ENCODE data around the gene ARR3.
"Not testable (repeated sequence)": the region's sequence is repeated elsewhere in the genome, so short reads cannot be mapped to it uniquely, and the experiment has no call there.

The ARR3 gene

GRCh38 chrX:70268034-70268433 lies at the start of gene ARR3:
Gene ARR3, plus strand, starts transcription at chrX:70268334. Its CDS starts 1,052 bp downstream, at chrX:70269386.
- DNase-seq (ENCODE audit: low spot score) = no peak

GRCh38 chrX:70219938-70220764 lies 48.0 kb upstream of the ARR3 start:
- no peak for DNase-seq (ENCODE audit: low spot score)

- no peak for DNase-seq (ENCODE audit: low spot score)
These were observed 42.1 kb upstream of the ARR3 start for GRCh38 chrX:70226048-70226447.

- DNase-seq (ENCODE audit: low spot score) = no peak
These were observed 41.4 kb upstream of the ARR3 start for GRCh38 chrX:70226687-70227086.

DNA sequence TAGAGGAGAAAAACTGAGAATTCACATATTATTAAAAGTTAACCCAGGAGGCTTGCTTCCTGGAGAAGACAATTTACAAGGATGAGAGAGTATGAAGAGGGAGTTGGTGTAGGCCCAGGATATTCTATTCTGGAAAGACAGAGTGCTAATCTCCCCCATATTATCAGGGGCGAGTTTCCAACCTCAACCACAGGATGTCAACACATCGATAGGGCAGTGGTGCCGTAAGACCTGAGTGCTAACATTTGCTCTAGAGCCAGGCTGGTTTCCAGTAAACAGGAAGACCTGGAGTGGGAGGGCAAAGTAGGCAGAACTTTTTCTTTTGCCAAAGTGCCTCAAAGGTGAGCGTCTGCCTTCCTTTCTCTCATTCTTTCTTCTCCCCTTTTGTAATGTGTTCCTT lies 36.5 kb upstream of the ARR3 start:
- no peak for DNase-seq (ENCODE audit: low spot score)

DNA sequence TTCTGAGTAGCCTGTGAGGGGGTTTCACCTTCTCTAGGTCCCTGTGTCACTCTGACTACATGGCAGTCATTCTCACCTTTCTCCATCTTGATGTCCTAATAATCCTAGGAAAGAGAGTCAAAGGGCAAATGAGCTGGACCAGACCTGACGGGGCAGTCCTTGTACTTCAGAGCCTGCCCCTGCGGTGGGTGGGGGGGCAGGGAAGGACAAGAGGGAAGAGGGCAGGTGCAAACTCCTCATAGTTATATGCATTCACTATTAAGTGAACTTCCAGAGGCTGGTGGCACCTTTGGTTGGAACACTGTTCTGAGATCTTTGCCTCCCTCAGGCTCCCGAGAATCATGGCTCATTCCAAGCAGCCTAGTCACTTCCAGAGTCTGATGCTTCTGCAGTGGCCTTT lies 33.8 kb upstream of the ARR3 start, which contains the start of gene AWAT1:
TSS of gene AWAT1 (plus strand) at position 301 of the 400 bp plus-strand sequence. CDS start at position 342, 41 bp downstream.
- DNase-seq (ENCODE audit: low spot score) = no peak

- DNase-seq (ENCODE audit: low spot score) = no peak
These were observed 27.4 kb upstream of the ARR3 start for GRCh38 chrX:70240751-70241150.

DNA sequence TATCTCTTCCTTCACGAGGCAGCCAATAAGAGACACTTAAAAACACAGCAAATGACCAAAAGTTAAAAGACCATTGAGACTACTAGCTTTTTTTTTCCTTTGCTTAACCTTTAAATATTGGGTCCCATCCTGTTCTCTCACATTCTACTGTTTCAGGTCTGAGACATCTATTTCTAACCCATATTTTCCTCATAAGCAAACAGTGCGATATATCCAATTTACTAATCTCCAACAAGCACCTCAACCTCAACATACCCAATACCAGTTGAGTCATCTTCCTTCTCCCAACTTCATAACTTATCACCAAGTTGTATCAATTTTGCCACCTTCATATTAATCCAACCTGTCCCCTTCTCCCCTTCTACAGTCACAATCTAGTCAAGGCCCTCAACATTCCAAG lies 26.6 kb upstream of the ARR3 start:
- no peak for DNase-seq (ENCODE audit: low spot score)

DNA sequence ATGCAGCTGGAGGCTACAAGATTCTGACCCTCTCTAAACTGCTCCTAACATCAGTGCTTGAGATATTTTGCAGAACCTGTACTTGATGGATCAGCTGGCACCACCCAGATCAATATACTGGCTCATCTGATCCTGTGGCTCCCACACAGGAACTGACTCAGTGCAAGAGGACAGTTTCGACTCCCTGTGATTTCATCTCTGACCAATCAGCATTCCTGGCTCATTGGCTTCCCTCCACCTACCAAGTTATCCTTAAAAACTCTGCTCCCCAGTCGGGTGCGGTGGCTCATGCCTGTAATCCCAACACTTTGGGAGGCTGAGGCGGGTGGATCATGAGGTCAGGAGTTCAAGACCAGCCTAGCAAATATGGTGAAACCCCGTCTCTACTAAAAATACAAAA lies 24.5 kb upstream of the ARR3 start:
- DNase-seq (ENCODE audit: low spot score) = not testable (repeated sequence)

GRCh38 chrX:70244881-70245280 lies 23.3 kb upstream of the ARR3 start:
- DNase-seq (ENCODE audit: low spot score) = no peak

GRCh38 chrX:70247252-70247651 lies 20.9 kb upstream of the ARR3 start:
- DNase-seq (ENCODE audit: low spot score) = no peak

GRCh38 chrX:70252491-70252890 lies 15.6 kb upstream of the ARR3 start:
- no peak for DNase-seq (ENCODE audit: low spot score)

DNA sequence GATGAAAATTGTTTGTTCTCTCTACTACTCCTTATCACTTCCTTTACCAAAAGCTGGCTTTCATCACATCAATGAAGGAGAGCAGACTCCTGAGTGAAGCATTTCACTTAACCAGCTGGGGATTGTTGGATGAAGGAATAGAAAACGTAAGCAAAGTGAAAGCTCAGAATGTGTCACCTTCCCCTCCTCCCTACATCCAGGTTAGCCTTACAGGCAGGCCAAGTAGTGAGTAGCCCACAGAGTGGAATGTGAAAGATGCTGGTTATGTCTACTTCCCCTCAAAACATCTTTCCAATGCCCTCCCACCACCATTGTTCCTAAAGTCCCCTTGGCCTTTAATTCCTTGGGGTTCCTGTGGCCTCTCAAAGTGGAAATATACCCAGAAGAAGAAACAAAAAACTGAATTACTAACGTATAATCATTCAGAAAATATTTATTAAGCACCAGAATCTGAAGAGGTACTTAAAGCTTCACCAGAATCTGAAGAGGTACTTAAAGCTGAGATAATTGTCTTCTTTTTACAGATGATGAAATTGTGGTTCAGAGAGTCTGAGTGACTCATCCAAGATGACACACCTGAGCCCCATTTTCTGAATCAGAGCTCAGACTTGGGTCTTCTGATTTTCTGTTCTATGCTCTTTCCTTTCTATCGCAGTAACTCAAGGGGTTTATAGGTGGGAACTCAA lies 14.6 kb upstream of the ARR3 start:
- no peak for DNase-seq (ENCODE audit: low spot score)

- no peak for DNase-seq (ENCODE audit: low spot score)
These were observed 14.1 kb upstream of the ARR3 start for GRCh38 chrX:70254063-70254400.

DNA sequence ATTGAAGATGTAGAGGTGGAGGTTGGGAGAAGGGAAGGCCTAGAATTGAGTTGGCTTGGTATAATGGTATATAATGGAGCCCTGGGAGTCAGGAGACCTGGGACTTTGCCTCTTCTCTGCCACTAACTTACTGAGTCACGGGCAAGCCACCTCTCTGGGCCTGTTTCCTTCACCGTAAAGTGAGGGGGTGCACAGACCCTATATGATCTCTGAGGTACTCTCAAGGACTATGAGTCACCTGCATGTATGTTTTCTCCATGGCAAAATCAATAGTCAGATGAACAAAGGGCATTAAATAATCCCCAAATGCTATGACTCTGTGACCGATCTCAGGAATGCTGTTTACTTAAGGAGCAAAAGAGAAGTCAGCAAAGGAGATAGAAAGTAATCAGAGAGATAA lies 13.2 kb upstream of the ARR3 start:
- no peak for DNase-seq (ENCODE audit: low spot score)

DNA sequence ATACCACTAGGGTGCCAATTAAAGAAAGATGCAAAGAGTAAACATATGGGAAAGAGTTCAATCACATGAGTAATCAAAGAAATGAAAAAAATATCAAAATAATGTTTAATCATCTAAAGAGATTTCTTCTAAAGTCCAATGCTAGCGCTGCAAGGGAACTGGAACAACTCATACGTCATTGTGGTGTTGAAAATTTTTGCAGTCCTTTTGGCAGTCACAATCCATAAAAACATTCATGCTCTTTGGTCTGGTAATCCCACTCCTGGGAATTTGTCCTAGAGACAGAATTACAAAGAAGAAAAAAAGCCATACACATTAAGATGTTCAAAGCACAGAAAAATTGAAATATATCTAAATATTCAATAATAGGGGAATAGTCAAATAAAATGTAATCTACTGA lies 12.7 kb upstream of the ARR3 start:
- DNase-seq (ENCODE audit: low spot score) = no peak

DNA sequence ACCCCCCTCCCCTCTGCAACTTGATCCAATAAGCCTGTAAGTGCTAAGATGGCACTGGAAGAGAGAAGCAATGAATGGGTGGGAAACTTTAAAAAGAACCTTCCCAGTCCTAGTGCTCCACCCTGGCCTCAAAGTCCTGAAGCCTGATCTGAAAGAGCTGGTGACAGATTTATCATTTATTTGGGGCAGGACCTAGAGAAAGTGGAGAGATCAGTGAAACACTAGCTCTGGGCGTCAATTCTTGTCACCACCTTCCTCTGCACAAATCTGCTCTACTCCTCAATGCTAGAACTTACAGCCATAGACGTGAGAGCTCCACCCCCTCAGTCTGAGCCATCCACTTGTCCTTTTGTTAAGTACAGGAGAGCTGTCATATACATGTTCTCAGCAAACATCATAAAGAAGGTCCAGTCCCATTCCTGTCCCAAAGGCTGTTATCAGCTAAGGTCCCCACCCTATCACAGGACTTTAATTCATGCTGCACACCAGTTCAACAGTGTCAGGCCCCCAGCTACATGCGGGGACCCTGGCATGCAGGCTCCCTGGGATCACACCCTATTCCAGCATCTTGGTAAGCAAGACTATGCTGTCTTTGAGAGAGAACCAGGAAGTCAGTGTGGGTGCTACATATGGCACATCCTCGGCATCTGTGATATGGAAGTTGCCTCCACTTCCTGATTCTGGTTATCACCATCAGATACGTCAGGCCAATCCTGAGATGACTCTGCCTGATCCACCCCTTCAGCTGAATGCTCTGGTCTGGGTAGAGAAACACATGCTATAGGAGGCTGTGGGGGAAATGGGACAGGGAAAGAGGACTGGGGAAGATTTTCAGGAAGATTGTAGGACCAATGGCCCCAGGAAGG lies 10.5 kb upstream of the ARR3 start:
- no peak for DNase-seq (ENCODE audit: low spot score)

DNA sequence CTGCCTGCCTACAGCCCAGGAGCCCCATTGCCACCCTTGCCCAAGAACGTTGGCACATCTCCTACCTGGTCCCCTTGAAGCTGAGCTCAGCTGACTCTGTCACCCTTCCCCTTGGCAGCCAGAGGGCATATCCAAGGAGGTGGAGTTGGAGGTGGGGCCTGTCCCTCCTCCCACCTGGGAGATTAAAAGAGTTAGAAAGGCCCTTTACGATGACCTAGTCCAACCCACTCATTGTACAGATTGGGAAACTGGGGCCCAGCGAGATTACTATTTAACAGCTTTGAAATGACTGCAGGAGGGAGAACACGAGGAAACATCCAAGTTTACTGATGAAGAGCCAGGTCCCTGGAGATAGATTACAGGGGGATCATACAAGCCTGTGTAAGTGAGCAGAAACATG lies 8.0 kb upstream of the ARR3 start, which contains the start of gene P2RY4:
TSS of gene P2RY4 (minus strand) at position 101 of the 400 bp plus-strand sequence. CDS start 580 bp downstream, outside the sequence.
- no peak for DNase-seq (ENCODE audit: low spot score)

- no peak for DNase-seq (ENCODE audit: low spot score)
These were observed 5.1 kb upstream of the ARR3 start for GRCh38 chrX:70262952-70263567.

DNA sequence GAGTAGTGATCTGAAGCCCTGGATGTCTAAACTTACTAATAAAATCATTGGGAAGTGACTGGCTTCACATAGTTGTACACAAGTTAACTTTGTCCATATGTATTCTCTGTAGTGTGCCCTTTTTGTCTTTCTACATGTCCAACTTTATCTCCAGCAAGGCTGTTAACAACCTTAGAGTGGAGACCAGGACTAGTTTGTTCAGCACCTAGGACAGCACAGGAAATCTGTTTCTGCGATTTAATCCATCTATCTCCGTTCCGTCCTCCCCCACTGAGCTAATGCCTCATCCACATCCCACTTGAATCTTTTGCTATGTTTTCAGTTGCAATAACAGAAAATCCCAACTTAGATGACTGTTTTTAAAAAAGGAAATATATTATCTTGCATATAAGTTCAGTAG lies 3.4 kb upstream of the ARR3 start:
- no peak for DNase-seq (ENCODE audit: low spot score)

DNA sequence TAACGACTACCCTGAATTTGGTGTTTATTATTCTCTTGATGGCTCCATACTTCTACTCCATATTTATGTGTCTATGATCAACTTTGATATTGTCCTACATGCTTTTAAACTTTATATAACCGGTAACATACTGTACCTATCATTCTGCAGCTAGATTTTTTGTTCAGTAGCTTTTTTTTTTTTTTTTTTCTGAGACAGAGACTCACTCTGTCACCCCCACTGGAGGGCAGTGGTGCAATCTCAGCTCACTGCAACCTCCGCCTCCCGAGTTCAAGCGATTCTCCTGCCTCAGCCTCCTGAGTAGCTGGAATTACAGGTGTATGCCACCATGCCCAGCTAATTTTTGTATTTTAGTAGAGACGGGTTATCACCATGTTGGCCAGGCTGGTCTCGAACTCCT lies 5.9 kb downstream of the ARR3 start:
- DNase-seq (ENCODE audit: low spot score) = not testable (repeated sequence)

DNA sequence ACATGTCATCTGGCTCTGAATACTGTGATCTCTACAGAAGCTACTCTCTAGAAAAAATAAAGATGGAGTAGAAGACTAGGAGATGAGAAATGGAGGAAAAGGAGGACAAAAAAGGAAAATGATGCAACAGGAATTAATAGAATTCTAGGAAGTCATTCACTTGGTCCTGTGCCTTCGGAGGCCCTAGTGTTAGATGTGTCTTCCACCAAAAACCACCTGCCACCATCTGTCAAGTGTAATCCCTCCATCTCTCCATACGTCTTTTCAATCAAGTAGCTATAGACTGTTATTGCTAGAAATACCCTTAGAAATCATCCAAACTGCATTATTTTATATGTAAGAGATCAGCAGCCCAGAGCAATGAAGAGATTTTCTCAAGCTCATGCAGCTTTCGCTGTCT lies 10.9 kb downstream of the ARR3 start:
- DNase-seq (ENCODE audit: low spot score) = no peak
